Measurements from ENCODE around the gene SCRT2. TPM values are rescaled to one million over a fixed set of nuclear protein-coding genes. Genes with fewer than 3 reads are reported as not detected.
A peak's percentile ranks its signal among the peaks of the same experiment; 100 is the strongest.

The SCRT2 gene
- total RNA-seq, 1 donor from 2014 or later = not detected

GRCh38 chr20:661474-662270, 13.9 kb downstream of the SCRT2 start:
- Mint-ChIP-seq H3K27me3 (ENCODE audit: low read depth, unreplicated experiment) (peaks cover 28% of the 10 kb centered on the region), H3K4me3 (ENCODE audit: unreplicated experiment) (peak overlapping the region; percentile 40), H3K4me1 (ENCODE audit: low read depth, unreplicated experiment) (peaks cover 21% of the 10 kb centered on the region), H3K36me3 (ENCODE audit: low read depth, unreplicated experiment) (no peaks in the 10 kb centered on the region), H3K9me3 (ENCODE audit: unreplicated experiment) (no peaks in the 10 kb centered on the region), H3K27ac (ENCODE audit: unreplicated experiment) (no peak overlapping the region)
- no peak overlapping the region for H3K4me3 ChIP-seq (ENCODE audit: insufficient read depth, low read depth, low read length)
- TF ChIP-seq CTCF (IDR thresholded peaks at IDR 0.05; ENCODE audit: insufficient read depth, low read depth, low read length) (no peak), EZH2 (IDR thresholded peaks at IDR 0.05; ENCODE audit: insufficient read depth, low read length) (peak; percentile 63)
- peak overlapping the region; percentile 48 for H3K4me2 ChIP-seq (ENCODE audit: low read length)
- H3K79me2 ChIP-seq (ENCODE audit: insufficient read depth, low read length) = no peaks in the 10 kb centered on the region
- H3K27ac ChIP-seq (ENCODE audit: low read depth, low read length) = no peak overlapping the region
- H4K20me1 ChIP-seq (ENCODE audit: insufficient read depth, low read length) = no peaks in the 10 kb centered on the region
- no peak for DNase-seq (ENCODE audit: low read depth)
- no peaks in the 10 kb centered on the region for H3K4me1 ChIP-seq (ENCODE audit: insufficient read depth, low read length)
- FAIRE-seq = no peak
- H3K9ac ChIP-seq (ENCODE audit: low read length) = no peak overlapping the region
- peaks cover 42% of the 10 kb centered on the region for H3K27me3 ChIP-seq (ENCODE audit: insufficient read depth, low read length)
- peak overlapping the region; percentile 41 for H2AFZ ChIP-seq (ENCODE audit: low read depth, low read length)
- no peaks in the 10 kb centered on the region for H3K9me3 ChIP-seq (ENCODE audit: insufficient read depth, low read depth, low read length)
- H3K36me3 ChIP-seq (ENCODE audit: insufficient read depth, low read length) = no peaks in the 10 kb centered on the region

DNA sequence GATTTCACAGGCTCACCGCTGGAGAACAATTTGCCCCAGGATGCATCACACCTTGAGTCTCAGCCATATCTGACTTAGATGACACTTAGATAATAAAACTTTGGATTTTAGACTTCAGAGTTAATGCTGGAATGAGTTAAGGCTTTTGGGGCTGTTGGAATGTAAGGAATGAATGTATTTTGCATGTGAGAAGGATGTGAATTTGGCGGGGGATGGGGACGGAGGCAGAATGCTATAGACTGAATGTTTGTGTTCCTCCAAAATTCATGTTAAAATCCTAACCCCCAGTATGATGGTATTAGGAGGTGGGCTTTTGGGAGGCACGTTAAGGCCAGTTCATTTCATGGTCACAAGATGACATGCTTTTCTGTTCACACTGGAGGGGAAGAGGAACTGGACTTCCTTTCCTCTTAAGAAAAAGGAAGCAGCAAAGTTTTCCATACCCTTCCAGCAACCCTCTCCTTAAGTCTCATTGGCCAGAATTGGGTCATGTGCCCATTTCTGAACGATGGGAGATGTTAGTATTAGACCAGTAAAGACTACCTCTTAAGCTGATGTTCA, 16.8 kb downstream of the SCRT2 start:
- H3K27ac Mint-ChIP-seq (ENCODE audit: unreplicated experiment) = no peak overlapping the region
- H3K4me1 ChIP-seq (ENCODE audit: insufficient read depth, low read length) = peaks cover 3% of the 10 kb centered on the region
- H3K27me3 Mint-ChIP-seq (ENCODE audit: low read depth, unreplicated experiment) = peaks cover 19% of the 10 kb centered on the region
- TF ChIP-seq CTCF (IDR thresholded peaks at IDR 0.05; ENCODE audit: insufficient read depth, low read depth, low read length) = no peak
- TF ChIP-seq EZH2 (IDR thresholded peaks at IDR 0.05; ENCODE audit: insufficient read depth, low read length) = no peak
- H3K27ac ChIP-seq (ENCODE audit: low read depth, low read length) = no peak overlapping the region
- H3K9me3 Mint-ChIP-seq (ENCODE audit: unreplicated experiment) = no peaks in the 10 kb centered on the region
- peaks cover 19% of the 10 kb centered on the region for H3K4me1 Mint-ChIP-seq (ENCODE audit: low read depth, unreplicated experiment)
- H3K27me3 ChIP-seq (ENCODE audit: insufficient read depth, low read length) = peaks cover 26% of the 10 kb centered on the region
- no peak for DNase-seq (ENCODE audit: low read depth)
- no peaks in the 10 kb centered on the region for H3K9me3 ChIP-seq (ENCODE audit: insufficient read depth, low read depth, low read length)
- no peaks in the 10 kb centered on the region for H3K79me2 ChIP-seq (ENCODE audit: insufficient read depth, low read length)
- no peak overlapping the region for H3K4me3 ChIP-seq (ENCODE audit: insufficient read depth, low read depth, low read length)
- no peak overlapping the region for H3K4me2 ChIP-seq (ENCODE audit: low read length)
- H3K36me3 ChIP-seq (ENCODE audit: insufficient read depth, low read length) = no peaks in the 10 kb centered on the region
- no peaks in the 10 kb centered on the region for H3K36me3 Mint-ChIP-seq (ENCODE audit: low read depth, unreplicated experiment)
- H3K9ac ChIP-seq (ENCODE audit: low read length) = no peak overlapping the region
- no peak overlapping the region for H2AFZ ChIP-seq (ENCODE audit: low read depth, low read length)
- peak; percentile 9 for FAIRE-seq
- H4K20me1 ChIP-seq (ENCODE audit: insufficient read depth, low read length) = no peaks in the 10 kb centered on the region
- H3K4me3 Mint-ChIP-seq (ENCODE audit: unreplicated experiment) = no peak overlapping the region

DNA sequence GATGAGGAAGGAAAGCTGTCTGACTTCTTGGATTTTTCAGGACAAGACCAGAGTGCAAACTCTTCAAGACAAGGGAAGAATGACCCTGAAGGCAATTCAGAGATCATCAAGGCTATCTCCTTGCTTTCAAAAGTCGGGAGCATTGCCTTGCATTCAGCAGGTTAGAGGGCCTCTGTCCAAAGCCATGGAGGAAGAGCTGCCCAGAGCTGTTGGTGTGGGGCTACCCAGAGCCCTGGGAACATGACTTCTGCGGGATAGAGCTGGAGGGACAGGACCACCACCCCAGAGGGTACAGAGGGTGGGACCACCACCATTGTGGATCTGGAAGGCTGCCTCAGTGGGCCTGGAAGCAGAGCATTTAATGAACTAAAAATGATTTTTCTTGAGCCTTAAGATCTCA, 17.4 kb downstream of the SCRT2 start:
- Histone ChIP-seq H3K79me2 (ENCODE audit: insufficient read depth, low read length) (no peaks in the 10 kb centered on the region), H3K4me1 (ENCODE audit: insufficient read depth, low read length) (peaks cover 6% of the 10 kb centered on the region), H3K27ac (ENCODE audit: low read depth, low read length) (no peak overlapping the region), H4K20me1 (ENCODE audit: insufficient read depth, low read length) (no peaks in the 10 kb centered on the region), H3K4me2 (ENCODE audit: low read length) (no peak overlapping the region), H3K9me3 (ENCODE audit: insufficient read depth, low read depth, low read length) (no peaks in the 10 kb centered on the region), H3K9ac (ENCODE audit: low read length) (no peak overlapping the region), H2AFZ (ENCODE audit: low read depth, low read length) (no peak overlapping the region), H3K27me3 (ENCODE audit: insufficient read depth, low read length) (peaks cover 24% of the 10 kb centered on the region), H3K4me3 (ENCODE audit: insufficient read depth, low read depth, low read length) (no peak overlapping the region), H3K36me3 (ENCODE audit: insufficient read depth, low read length) (no peaks in the 10 kb centered on the region)
- no peaks in the 10 kb centered on the region for H3K9me3 Mint-ChIP-seq (ENCODE audit: unreplicated experiment)
- DNase-seq (ENCODE audit: low read depth) = no peak
- H3K27ac Mint-ChIP-seq (ENCODE audit: unreplicated experiment) = no peak overlapping the region
- no peak for FAIRE-seq
- no peak overlapping the region for H3K4me3 Mint-ChIP-seq (ENCODE audit: unreplicated experiment)
- H3K36me3 Mint-ChIP-seq (ENCODE audit: low read depth, unreplicated experiment) = no peaks in the 10 kb centered on the region
- TF ChIP-seq CTCF (IDR thresholded peaks at IDR 0.05; ENCODE audit: insufficient read depth, low read depth, low read length) (no peak), EZH2 (IDR thresholded peaks at IDR 0.05; ENCODE audit: insufficient read depth, low read length) (no peak)
- H3K27me3 Mint-ChIP-seq (ENCODE audit: low read depth, unreplicated experiment) = peaks cover 19% of the 10 kb centered on the region
- H3K4me1 Mint-ChIP-seq (ENCODE audit: low read depth, unreplicated experiment) = peaks cover 22% of the 10 kb centered on the region

Data from astrocyte (in vitro differentiated cells and primary cell).